ENCODE measurements around the gene KLHDC7B.

The KLHDC7B gene

DNA sequence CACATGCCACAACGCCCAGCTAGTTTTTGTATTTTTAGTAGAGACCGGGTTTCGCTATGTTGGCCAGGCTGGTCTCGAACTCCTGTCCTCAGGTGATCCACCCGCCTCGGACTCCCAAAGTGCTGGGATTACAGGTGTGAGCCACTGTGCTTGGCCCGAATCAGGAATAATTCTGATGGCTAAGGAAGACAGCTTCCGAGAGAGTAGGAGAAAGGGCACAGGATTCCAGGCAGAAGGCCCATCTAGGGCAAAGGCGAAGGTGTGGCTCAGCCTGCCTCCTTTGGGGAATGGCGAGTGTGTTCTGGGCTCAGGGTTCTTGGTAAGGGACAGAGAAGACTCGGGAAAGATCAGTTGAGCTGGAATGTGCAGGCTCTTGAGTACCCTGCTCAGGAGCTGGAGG is 18.6 kb downstream of the KLHDC7B start:
- DNase-seq (ENCODE audit: low read depth), result no peak
- no peak overlapping the region for H3K4me3 ChIP-seq (ENCODE audit: low read depth, low read length)
- TF ChIP-seq, protein P1, sequence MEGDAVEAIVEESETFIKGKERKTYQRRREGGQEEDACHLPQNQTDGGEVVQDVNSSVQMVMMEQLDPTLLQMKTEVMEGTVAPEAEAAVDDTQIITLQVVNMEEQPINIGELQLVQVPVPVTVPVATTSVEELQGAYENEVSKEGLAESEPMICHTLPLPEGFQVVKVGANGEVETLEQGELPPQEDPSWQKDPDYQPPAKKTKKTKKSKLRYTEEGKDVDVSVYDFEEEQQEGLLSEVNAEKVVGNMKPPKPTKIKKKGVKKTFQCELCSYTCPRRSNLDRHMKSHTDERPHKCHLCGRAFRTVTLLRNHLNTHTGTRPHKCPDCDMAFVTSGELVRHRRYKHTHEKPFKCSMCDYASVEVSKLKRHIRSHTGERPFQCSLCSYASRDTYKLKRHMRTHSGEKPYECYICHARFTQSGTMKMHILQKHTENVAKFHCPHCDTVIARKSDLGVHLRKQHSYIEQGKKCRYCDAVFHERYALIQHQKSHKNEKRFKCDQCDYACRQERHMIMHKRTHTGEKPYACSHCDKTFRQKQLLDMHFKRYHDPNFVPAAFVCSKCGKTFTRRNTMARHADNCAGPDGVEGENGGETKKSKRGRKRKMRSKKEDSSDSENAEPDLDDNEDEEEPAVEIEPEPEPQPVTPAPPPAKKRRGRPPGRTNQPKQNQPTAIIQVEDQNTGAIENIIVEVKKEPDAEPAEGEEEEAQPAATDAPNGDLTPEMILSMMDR (IDR thresholded peaks at IDR 0.05; ENCODE audit: low read depth, low read length), result no peak
- TF ChIP-seq POLR2A (IDR thresholded peaks at IDR 0.05; ENCODE audit: extremely low read depth, insufficient read length) (no peak), MYC (IDR thresholded peaks at IDR 0.05; ENCODE audit: low read depth, low read length) (no peak)
- TF ChIP-seq, protein P2, sequence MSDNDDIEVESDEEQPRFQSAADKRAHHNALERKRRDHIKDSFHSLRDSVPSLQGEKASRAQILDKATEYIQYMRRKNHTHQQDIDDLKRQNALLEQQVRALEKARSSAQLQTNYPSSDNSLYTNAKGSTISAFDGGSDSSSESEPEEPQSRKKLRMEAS (IDR thresholded peaks at IDR 0.05; ENCODE audit: low read depth, low read length), result no peak

DNA sequence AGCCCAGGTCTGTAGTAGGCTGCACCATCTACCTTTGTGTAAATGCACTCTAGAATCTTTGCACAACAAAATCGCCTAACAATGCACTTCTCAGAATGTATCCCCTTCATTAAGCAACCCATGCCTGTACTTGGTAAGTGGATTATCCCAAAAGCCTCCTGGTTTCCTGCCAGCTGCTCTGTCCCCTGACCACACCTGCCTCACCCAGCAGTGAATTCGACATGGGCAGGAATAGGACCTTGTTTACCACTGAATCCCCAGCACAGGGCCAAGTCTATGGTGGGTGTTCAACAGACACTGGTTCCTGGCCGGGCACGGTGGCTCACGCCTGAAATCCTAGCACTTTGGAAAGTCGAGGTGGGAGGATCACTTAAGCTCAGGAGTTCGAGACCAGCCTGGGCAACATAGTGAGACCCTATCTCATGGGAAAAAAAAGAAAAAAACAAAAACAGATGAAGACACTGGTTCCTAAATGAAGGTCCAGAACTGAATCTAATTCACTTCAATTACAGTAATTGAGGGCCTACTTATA is 22.1 kb downstream of the KLHDC7B start:
- H3K4me3 ChIP-seq (ENCODE audit: low read depth, low read length), result no peak overlapping the region
- no peak for DNase-seq (ENCODE audit: low read depth)
- no peak for TF ChIP-seq POLR2A (IDR thresholded peaks at IDR 0.05; ENCODE audit: extremely low read depth, insufficient read length)
- TF ChIP-seq, protein P1 (IDR thresholded peaks at IDR 0.05; ENCODE audit: low read depth, low read length), result no peak

DNA sequence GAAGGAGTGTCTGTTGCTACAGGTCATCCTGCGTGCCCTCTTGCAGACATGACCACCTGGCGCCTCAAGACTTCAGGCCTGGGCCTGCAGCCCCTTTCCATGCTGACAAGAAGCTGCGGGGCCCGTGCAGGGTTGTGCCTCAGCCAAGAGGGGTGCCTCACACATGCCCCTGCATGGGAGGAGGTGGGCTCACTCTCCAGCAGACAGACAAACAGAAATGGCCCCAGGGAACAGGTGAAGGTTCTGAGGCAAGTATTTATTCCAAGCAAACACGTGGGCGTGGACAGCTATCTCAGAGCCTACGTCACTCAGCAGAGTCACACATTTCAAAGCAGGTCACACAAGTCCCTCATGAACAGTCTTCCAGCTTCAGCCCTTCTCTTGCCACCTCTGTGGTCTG is 22.9 kb downstream of the KLHDC7B start:
- no peak overlapping the region for H3K4me3 ChIP-seq (ENCODE audit: low read depth, low read length)
- DNase-seq (ENCODE audit: low read depth), result no peak
- TF ChIP-seq, protein P2 (IDR thresholded peaks at IDR 0.05; ENCODE audit: low read depth, low read length), result no peak
- TF ChIP-seq MYC (IDR thresholded peaks at IDR 0.05; ENCODE audit: low read depth, low read length), result no peak
- TF ChIP-seq POLR2A (IDR thresholded peaks at IDR 0.05; ENCODE audit: extremely low read depth, insufficient read length), result no peak
- TF ChIP-seq, protein P1 (IDR thresholded peaks at IDR 0.05; ENCODE audit: low read depth, low read length), result no peak

DNA sequence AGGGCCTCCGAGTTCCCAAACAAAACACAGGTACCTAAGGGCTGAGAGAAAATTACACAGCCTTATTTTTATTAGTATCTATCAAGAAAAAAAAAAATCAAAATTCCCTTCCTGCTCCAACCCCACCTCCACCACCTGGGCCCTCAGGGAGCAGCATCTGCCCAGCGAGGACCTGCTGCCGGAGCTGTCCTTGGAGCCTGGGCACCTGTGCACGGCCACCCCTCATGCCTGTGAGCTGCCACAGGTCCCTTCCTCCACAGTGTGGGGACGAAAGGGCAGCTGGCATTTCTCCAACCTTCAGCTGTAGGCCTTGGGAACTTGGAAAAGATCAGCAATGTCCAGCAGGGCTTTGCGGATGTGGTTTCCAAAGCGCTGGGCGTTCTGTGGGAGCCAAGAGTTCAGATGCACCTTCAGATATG is 23.4 kb downstream of the KLHDC7B start:
- no peak for DNase-seq (ENCODE audit: low read depth)
- H3K4me3 ChIP-seq (ENCODE audit: low read depth, low read length), result no peak overlapping the region
- TF ChIP-seq, protein P2 (IDR thresholded peaks at IDR 0.05; ENCODE audit: low read depth, low read length), result no peak
- no peak for TF ChIP-seq MYC (IDR thresholded peaks at IDR 0.05; ENCODE audit: low read depth, low read length)
- TF ChIP-seq POLR2A (IDR thresholded peaks at IDR 0.05; ENCODE audit: extremely low read depth, insufficient read length), result no peak
- TF ChIP-seq, protein P1 (IDR thresholded peaks at IDR 0.05; ENCODE audit: low read depth, low read length), result no peak

DNA sequence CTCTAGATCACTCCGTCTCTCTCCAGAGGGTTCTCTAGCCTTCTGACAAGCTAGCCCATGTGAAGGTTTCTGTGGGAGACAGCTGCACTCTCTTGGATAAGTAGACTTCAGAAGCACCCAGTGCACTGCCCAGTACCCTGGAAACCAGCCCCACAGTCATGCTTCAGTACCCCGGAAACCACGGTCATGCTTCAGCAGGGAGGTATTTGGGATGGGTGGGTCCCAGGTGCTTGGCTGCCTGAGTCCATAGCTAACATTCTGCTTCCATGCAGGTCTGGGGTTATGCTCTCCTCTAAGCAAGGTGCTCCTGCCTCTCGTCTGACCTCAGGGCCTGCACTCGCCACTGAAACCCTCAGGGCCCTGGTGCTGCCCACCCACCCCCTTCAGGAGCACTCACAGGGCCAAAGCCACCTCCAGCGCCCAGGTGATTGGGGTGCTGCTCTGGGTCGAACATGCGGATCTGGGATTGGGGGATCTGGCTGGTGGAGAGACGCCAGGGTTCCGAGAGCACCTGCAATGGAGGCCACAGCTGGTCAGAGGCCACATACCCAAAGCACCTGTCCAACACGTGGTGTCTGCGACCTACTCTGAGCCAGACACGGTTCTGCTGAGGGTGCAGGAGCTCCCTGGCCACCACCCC is 24.3 kb downstream of the KLHDC7B start:
- no peak for DNase-seq (ENCODE audit: low read depth)
- TF ChIP-seq POLR2A (IDR thresholded peaks at IDR 0.05; ENCODE audit: extremely low read depth, insufficient read length), result no peak
- TF ChIP-seq, protein P1 (IDR thresholded peaks at IDR 0.05; ENCODE audit: low read depth, low read length), result no peak
- no peak for TF ChIP-seq MYC (IDR thresholded peaks at IDR 0.05; ENCODE audit: low read depth, low read length)
- TF ChIP-seq, protein P2 (IDR thresholded peaks at IDR 0.05; ENCODE audit: low read depth, low read length), result no peak
- H3K4me3 ChIP-seq (ENCODE audit: low read depth, low read length), result no peak overlapping the region

Data from NB4 (cell line).